PC-9 (cell line): ENCODE measurements around the gene SLC1A7.

Experiments used
- CTCF ChIP-seq: fragments of 200-600 bp; sonication (generic); conservative IDR thresholded peaks from 2 replicates; pipeline ENCODE4 v1.6.1; 2017; ENCODE audit warnings: mixed run types, antibody characterized with exemption, mild to moderate bottlenecking, moderate library complexity
- EZH2 ChIP-seq: fragments of 200-600 bp; sonication (generic); IDR thresholded peaks from 2 replicates; pipeline ENCODE4 v1.8.0; 2017; ENCODE audit warnings: antibody characterized with exemption, low read depth

GRCh38 chr1:53094533-53094919 lies 47.9 kb downstream of the SLC1A7 start:
- TF ChIP-seq EZH2 (no peak), CTCF (no peak)
